Measurements from ENCODE around the gene U2SURP.
"Not testable (repeated sequence)": the region's sequence is repeated elsewhere in the genome, so short reads cannot be mapped to it uniquely, and the experiment has no call there.

- not testable (repeated sequence) for TF ChIP-seq EZH2 (IDR thresholded peaks at IDR 0.05); POLR2AphosphoS5 (IDR thresholded peaks at IDR 0.05; ENCODE audit: borderline replicate concordance, low read depth, low read length); FOXP2 (optimal IDR thresholded peaks at IDR 0.05; ENCODE audit: control extremely low read depth, extremely low read length, insufficient read depth)
Observed at GRCh38 chr3:142988826-142989225, 12.5 kb upstream of the U2SURP start.

Measured in SK-N-MC (cell line).